Calu3 (cell line): ENCODE data around the gene PIGA. TPM values are rescaled to one million over a fixed set of nuclear protein-coding genes. Genes with fewer than 3 reads are reported as not detected.

Source experiments
- BruUV-seq: library from RNA; stranded (reverse); fragments of 400-500 nt; replicated peaks from 2 replicates; lab custom pipeline; 2021; lab: Mats Ljungman, UMichigan
- CTCF ChIA-PET: fragments of 300-600 bp; sonication (Branson Sonifier 250); formaldehyde crosslinking; loops from one replicate; lab custom pipeline; 2022; ENCODE audit warnings: antibody characterized with exemption; lab: Charles Lee
- DNase-seq: peaks from one replicate; pipeline ENCODE4 v3.0.0; 2022
- H3K27ac Mint-ChIP-seq: one replicate; pipeline ENCODE4 v1.8.0; 2022; ENCODE audit warnings: mixed read lengths; ENCODE audit not compliant: unreplicated experiment
- H3K27me3 Mint-ChIP-seq: one replicate; pipeline ENCODE4 v1.8.0; 2022; ENCODE audit warnings: mixed read lengths; ENCODE audit not compliant: unreplicated experiment
- H3K36me3 Mint-ChIP-seq: one replicate; pipeline ENCODE4 v1.8.0; 2022; ENCODE audit warnings: mild to moderate bottlenecking, moderate library complexity, mixed read lengths; ENCODE audit not compliant: insufficient read depth, unreplicated experiment
- H3K4me1 Mint-ChIP-seq: one replicate; pipeline ENCODE4 v1.8.0; 2022; ENCODE audit warnings: mild to moderate bottlenecking, low read depth, mixed read lengths; ENCODE audit not compliant: unreplicated experiment
- H3K4me3 Mint-ChIP-seq: one replicate; pipeline ENCODE4 v1.8.0; 2022; ENCODE audit warnings: mild to moderate bottlenecking, low read depth, moderate library complexity, mixed read lengths; ENCODE audit not compliant: unreplicated experiment
- H3K9me3 Mint-ChIP-seq: one replicate; pipeline ENCODE4 v1.8.0; 2022; ENCODE audit warnings: low read depth, mixed read lengths; ENCODE audit not compliant: unreplicated experiment
- CTCF ChIP-seq: fragments of 200-600 bp; IDR thresholded peaks from one replicate; pipeline ENCODE4 v1.8.0; 2022; ENCODE audit warnings: antibody characterized with exemption; ENCODE audit not compliant: unreplicated experiment
- intact Hi-C: fragments of 100-400 bp; cut with micrococcal nuclease; formaldehyde crosslinking; loops from one replicate; pipeline ENCODE4 v1.10.0; 2022; ENCODE audit not compliant: unreplicated experiment
- total RNA-seq: library from RNA; stranded (reverse); gene quantifications from 2 replicates; pipeline ENCODE4 v1.2.3, GENCODE V29; 2022

The PIGA gene
- total RNA-seq, 1 experiment from 2014 or later: 34.4 TPM

GRCh38 chrX:15344106-15344505 is 8.8 kb upstream of the PIGA start:
- no peaks in the 10 kb centered on the region for H3K9me3 Mint-ChIP-seq
- H3K27me3 Mint-ChIP-seq: no peaks in the 10 kb centered on the region
- no TSS peak for BruUV-seq
- CTCF ChIA-PET: no interaction called here
- H3K4me3 Mint-ChIP-seq: no peak overlapping the region
- no peak for TF ChIP-seq CTCF
- H3K27ac Mint-ChIP-seq: no peak overlapping the region
- no peak for DNase-seq
- H3K36me3 Mint-ChIP-seq: no peaks in the 10 kb centered on the region
- intact Hi-C loops: loop anchor here (10.0 kb wide), 1 partner anchor 221 kb away; no protein-coding TSS in a partner anchor
- H3K4me1 Mint-ChIP-seq: no peaks in the 10 kb centered on the region

- Mint-ChIP-seq H3K27ac (no peak overlapping the region), H3K27me3 (no peaks in the 10 kb centered on the region), H3K4me3 (no peak overlapping the region), H3K9me3 (no peaks in the 10 kb centered on the region), H3K4me1 (no peaks in the 10 kb centered on the region), H3K36me3 (no peaks in the 10 kb centered on the region)
- CTCF ChIA-PET: interaction anchor here (0.7 kb wide), 1 partner anchor 1412 kb away, joined by 3 read pairs; no protein-coding TSS in a partner anchor
- peak; percentile 8 for DNase-seq
- intact Hi-C loops: loop anchor here (10.0 kb wide), 1 partner anchor 222 kb away; no protein-coding TSS in a partner anchor
- TF ChIP-seq CTCF: no peak
- no TSS peak for BruUV-seq
These were observed 7.8 kb upstream of the PIGA start for GRCh38 chrX:15343075-15343476.

- no peak overlapping the region for H3K4me3 Mint-ChIP-seq
- H3K27me3 Mint-ChIP-seq: no peaks in the 10 kb centered on the region
- no peak for TF ChIP-seq CTCF
- BruUV-seq: no TSS peak
- CTCF ChIA-PET: no interaction called here
- intact Hi-C loops: loop anchor here (10.0 kb wide), 1 partner anchor 224 kb away; no protein-coding TSS in a partner anchor
- H3K9me3 Mint-ChIP-seq: no peaks in the 10 kb centered on the region
- peaks cover 6% of the 10 kb centered on the region for H3K36me3 Mint-ChIP-seq
- H3K27ac Mint-ChIP-seq: no peak overlapping the region
- H3K4me1 Mint-ChIP-seq: peaks cover 8% of the 10 kb centered on the region
- DNase-seq: no peak
These were observed 5.5 kb upstream of the PIGA start for GRCh38 chrX:15340867-15341266.

GRCh38 chrX:15336023-15336413 is 695 bp upstream of the PIGA start:
- peaks cover 39% of the 10 kb centered on the region for H3K36me3 Mint-ChIP-seq
- TF ChIP-seq CTCF: no peak
- peak overlapping the region; percentile 89 for H3K4me3 Mint-ChIP-seq
- H3K27ac Mint-ChIP-seq: peak overlapping the region; percentile 89
- no TSS peak for BruUV-seq
- peaks cover 16% of the 10 kb centered on the region for H3K4me1 Mint-ChIP-seq
- H3K27me3 Mint-ChIP-seq: no peaks in the 10 kb centered on the region
- H3K9me3 Mint-ChIP-seq: no peaks in the 10 kb centered on the region
- peak; percentile 37 for DNase-seq
- intact Hi-C loops: no loop called here
- CTCF ChIA-PET: interaction anchor here (0.6 to 0.9 kb wide), 2 partner anchors 15 to 280 kb away, joined by 3 read pairs; no protein-coding TSS in a partner anchor
